GM12891 (cell line): Measurements from ENCODE around the gene NFU1.

Source experiments
- PAX5 ChIP-seq: IDR thresholded peaks from 2 replicates; pipeline ENCODE4 v1.6.1; 2011; ENCODE audit warnings: low read length, moderate library complexity, mild to moderate bottlenecking; ENCODE audit not compliant: insufficient read depth, severe bottlenecking
- POLR2A ChIP-seq: IDR thresholded peaks from 2 replicates; pipeline ENCODE4 v1.6.1; 2011; ENCODE audit warnings: low read depth, low read length, control low read depth
- POLR2AphosphoS5 ChIP-seq: IDR thresholded peaks from 2 replicates; pipeline ENCODE4 v1.6.1; 2011; ENCODE audit warnings: low read depth, low read length, control low read depth
- TAF1 ChIP-seq: IDR thresholded peaks from 2 replicates; pipeline ENCODE4 v1.6.1; 2011; ENCODE audit warnings: low read depth, low read length, control low read depth

DNA sequence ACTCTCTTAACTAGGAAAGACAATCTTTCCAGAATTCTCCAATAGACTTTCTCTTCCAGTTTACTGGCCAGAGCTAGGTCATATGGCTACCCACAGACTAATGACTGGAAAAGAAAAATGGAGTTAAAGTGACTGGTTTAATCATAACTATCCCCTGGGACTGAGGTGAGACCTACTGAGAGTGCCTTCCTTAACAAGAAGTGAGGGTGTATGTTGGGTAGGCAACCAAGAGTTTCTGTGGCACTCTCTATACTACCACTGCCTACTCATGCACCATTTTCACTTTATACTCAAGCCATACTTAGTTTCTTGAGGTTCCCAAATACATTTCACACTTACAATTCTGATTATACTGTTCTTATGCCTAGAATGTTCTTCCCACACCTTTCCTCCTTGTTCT lies 43.3 kb downstream of the NFU1 start:
- no peak for TF ChIP-seq POLR2A
- no peak for TF ChIP-seq TAF1
- TF ChIP-seq POLR2AphosphoS5, result no peak
- TF ChIP-seq PAX5, result no peak
